ENCODE data around the gene LRRIQ4.

- TF ChIP-seq, protein P1, sequence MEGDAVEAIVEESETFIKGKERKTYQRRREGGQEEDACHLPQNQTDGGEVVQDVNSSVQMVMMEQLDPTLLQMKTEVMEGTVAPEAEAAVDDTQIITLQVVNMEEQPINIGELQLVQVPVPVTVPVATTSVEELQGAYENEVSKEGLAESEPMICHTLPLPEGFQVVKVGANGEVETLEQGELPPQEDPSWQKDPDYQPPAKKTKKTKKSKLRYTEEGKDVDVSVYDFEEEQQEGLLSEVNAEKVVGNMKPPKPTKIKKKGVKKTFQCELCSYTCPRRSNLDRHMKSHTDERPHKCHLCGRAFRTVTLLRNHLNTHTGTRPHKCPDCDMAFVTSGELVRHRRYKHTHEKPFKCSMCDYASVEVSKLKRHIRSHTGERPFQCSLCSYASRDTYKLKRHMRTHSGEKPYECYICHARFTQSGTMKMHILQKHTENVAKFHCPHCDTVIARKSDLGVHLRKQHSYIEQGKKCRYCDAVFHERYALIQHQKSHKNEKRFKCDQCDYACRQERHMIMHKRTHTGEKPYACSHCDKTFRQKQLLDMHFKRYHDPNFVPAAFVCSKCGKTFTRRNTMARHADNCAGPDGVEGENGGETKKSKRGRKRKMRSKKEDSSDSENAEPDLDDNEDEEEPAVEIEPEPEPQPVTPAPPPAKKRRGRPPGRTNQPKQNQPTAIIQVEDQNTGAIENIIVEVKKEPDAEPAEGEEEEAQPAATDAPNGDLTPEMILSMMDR (conservative IDR thresholded peaks at IDR 0.05; ENCODE audit: low read length) = no peak
- no peak for TF ChIP-seq EZH2phosphoT487 (IDR thresholded peaks at IDR 0.05; ENCODE audit: borderline replicate concordance)
Measured at GRCh38 chr3:169813278-169813677, 608 bp downstream of the LRRIQ4 start.

Measured in Loucy (cell line).